ENCODE measurements around the gene DMRT3.

DMRT3 gene

DNA sequence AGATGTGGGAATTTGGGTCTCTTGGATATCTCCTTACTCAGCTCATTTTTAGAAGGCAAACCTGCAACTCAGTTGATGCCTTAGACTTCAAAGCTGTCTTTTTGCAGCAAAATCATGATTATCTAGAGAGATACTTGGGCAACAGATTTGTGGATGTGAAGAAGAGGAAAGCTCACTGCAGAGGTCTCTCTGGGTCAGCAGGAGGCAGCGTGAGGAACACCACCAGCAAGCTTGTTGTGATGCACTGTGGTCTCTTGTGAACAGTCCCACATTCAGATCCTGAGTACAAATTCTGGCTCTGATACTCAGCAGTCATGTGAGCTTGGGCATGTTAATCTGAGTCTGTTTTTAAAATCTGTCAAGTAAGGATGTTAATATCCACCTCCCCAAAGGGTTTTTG, 26.3 kb upstream of the DMRT3 start:
- Histone ChIP-seq H3K27ac (ENCODE audit: poor library complexity, severe bottlenecking) (no peak overlapping the region), H3K27me3 (ENCODE audit: insufficient read depth, poor library complexity, severe bottlenecking) (peaks cover 45% of the 10 kb centered on the region), H3K4me3 (ENCODE audit: severe bottlenecking) (no peak overlapping the region), H3K9me3 (ENCODE audit: severe bottlenecking) (no peaks in the 10 kb centered on the region), H3K4me1 (ENCODE audit: insufficient read depth, poor library complexity, severe bottlenecking) (no peaks in the 10 kb centered on the region), H3K36me3 (ENCODE audit: low read depth) (no peaks in the 10 kb centered on the region)
- TF ChIP-seq, protein P1, sequence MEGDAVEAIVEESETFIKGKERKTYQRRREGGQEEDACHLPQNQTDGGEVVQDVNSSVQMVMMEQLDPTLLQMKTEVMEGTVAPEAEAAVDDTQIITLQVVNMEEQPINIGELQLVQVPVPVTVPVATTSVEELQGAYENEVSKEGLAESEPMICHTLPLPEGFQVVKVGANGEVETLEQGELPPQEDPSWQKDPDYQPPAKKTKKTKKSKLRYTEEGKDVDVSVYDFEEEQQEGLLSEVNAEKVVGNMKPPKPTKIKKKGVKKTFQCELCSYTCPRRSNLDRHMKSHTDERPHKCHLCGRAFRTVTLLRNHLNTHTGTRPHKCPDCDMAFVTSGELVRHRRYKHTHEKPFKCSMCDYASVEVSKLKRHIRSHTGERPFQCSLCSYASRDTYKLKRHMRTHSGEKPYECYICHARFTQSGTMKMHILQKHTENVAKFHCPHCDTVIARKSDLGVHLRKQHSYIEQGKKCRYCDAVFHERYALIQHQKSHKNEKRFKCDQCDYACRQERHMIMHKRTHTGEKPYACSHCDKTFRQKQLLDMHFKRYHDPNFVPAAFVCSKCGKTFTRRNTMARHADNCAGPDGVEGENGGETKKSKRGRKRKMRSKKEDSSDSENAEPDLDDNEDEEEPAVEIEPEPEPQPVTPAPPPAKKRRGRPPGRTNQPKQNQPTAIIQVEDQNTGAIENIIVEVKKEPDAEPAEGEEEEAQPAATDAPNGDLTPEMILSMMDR (IDR thresholded peaks at IDR 0.05; ENCODE audit: poor library complexity, severe bottlenecking): no peak
- DNase-seq (ENCODE audit: low spot score): no peak
- ATAC-seq (ENCODE audit: low read depth): no peak

DNA sequence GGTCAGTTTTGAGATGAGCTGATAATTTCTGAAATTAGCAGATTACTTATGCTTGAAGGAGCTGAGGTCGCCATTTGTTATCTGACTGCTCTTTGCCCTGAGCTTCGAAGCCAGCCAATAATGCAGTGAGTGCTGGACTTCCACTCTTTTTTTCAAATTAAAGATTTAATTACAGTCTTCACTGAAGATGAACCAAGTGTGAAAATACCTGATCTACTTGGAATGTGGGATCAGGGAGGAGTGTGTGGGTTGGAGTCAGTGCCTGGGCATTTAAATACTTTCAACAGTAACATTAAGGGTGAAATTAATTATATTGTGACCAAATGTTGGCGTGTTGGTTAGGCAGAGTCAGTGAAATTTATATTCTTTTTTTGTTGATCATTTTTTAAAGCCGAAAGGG, 23.9 kb upstream of the DMRT3 start:
- TF ChIP-seq, protein P1 (IDR thresholded peaks at IDR 0.05; ENCODE audit: poor library complexity, severe bottlenecking): no peak

DNA sequence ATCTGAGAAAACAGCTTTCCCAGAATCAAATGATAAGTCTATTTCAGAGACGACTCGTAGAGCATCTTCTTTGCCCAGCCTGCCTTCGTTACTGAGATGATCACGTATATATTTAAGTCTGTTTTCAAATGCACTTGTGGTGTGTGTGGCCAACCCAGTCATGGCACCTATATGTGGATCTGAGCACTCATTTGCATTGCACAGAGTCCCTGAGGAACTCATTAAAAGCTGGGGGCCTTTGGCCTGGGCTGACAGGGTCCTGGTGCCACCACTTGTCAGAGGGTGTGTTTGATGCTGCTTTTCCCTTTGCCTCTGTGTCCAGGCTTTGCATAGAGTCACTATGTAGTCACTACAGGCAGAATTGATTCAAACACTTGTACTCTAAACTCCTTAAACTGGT, 17.4 kb upstream of the DMRT3 start:
- ATAC-seq (ENCODE audit: low read depth) (no peak), DNase-seq (ENCODE audit: low spot score) (no peak)
- Histone ChIP-seq H3K9me3 (ENCODE audit: severe bottlenecking) (no peaks in the 10 kb centered on the region), H3K27me3 (ENCODE audit: insufficient read depth, poor library complexity, severe bottlenecking) (peaks cover 38% of the 10 kb centered on the region), H3K4me3 (ENCODE audit: severe bottlenecking) (no peak overlapping the region), H3K27ac (ENCODE audit: poor library complexity, severe bottlenecking) (no peak overlapping the region), H3K36me3 (ENCODE audit: low read depth) (no peaks in the 10 kb centered on the region), H3K4me1 (ENCODE audit: insufficient read depth, poor library complexity, severe bottlenecking) (no peaks in the 10 kb centered on the region)
- TF ChIP-seq, protein P1 (IDR thresholded peaks at IDR 0.05; ENCODE audit: poor library complexity, severe bottlenecking): no peak

More for the DNA sequence above, 23.9 kb upstream of the DMRT3 start:
- peaks cover 48% of the 10 kb centered on the region for H3K27me3 ChIP-seq (ENCODE audit: insufficient read depth, poor library complexity, severe bottlenecking)
- ATAC-seq (ENCODE audit: low read depth) (no peak), DNase-seq (ENCODE audit: low spot score) (no peak)
- H3K4me3 ChIP-seq (ENCODE audit: severe bottlenecking): no peak overlapping the region
- no peaks in the 10 kb centered on the region for H3K4me1 ChIP-seq (ENCODE audit: insufficient read depth, poor library complexity, severe bottlenecking)
- H3K27ac ChIP-seq (ENCODE audit: poor library complexity, severe bottlenecking): no peak overlapping the region
- no peaks in the 10 kb centered on the region for H3K36me3 ChIP-seq (ENCODE audit: low read depth)
- H3K9me3 ChIP-seq (ENCODE audit: severe bottlenecking): no peaks in the 10 kb centered on the region

DNA sequence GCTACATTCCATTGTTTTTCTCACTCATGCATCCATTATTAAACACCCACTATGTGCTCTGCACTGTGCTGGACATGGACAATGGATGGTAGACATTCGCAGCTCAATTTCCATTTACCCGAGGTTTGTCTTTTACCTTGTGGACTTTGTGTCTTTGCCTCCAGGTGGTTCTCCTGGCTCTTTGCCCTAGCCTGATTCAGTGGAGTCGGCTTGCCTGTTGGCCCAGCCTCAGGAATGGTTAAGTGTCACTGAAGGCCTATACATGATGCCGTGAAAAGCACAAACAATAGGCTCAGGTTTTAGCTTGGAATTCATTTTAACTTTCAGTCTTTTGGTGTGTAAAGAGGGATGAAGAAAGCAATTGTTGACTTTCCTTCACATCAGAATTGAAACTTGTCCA, 16.5 kb upstream of the DMRT3 start:
- no peaks in the 10 kb centered on the region for H3K9me3 ChIP-seq (ENCODE audit: severe bottlenecking)
- no peak overlapping the region for H3K4me3 ChIP-seq (ENCODE audit: severe bottlenecking)
- DNase-seq (ENCODE audit: low spot score) (no peak), ATAC-seq (ENCODE audit: low read depth) (no peak)
- H3K27me3 ChIP-seq (ENCODE audit: insufficient read depth, poor library complexity, severe bottlenecking): peaks cover 46% of the 10 kb centered on the region
- H3K27ac ChIP-seq (ENCODE audit: poor library complexity, severe bottlenecking): no peak overlapping the region
- no peaks in the 10 kb centered on the region for H3K4me1 ChIP-seq (ENCODE audit: insufficient read depth, poor library complexity, severe bottlenecking)
- H3K36me3 ChIP-seq (ENCODE audit: low read depth): no peaks in the 10 kb centered on the region
- TF ChIP-seq, protein P1 (IDR thresholded peaks at IDR 0.05; ENCODE audit: poor library complexity, severe bottlenecking): no peak

DNA sequence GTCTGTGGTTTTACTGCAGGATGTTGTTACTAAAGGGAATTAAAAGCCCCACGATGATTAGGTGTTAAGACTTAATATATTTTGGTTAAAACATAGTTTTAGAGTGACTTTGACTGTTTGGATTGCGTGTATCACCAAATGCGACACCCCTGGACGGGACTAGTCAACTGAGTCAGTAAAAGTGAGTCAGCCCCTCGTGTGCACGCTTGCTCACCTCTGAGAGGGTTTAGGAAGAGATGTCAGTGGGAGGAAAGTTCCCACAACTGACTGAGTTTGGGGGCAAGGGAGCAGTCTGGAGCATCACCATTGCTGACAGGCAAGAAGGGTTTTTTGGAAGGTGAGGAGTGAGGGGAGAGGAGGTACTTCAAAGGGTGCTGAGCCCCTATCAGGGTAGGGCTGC, 14.4 kb upstream of the DMRT3 start:
- H3K4me3 ChIP-seq (ENCODE audit: severe bottlenecking): no peak overlapping the region
- H3K9me3 ChIP-seq (ENCODE audit: severe bottlenecking): no peaks in the 10 kb centered on the region
- peaks cover 67% of the 10 kb centered on the region for H3K27me3 ChIP-seq (ENCODE audit: insufficient read depth, poor library complexity, severe bottlenecking)
- DNase-seq (ENCODE audit: low spot score) (no peak), ATAC-seq (ENCODE audit: low read depth) (no peak)
- no peak overlapping the region for H3K27ac ChIP-seq (ENCODE audit: poor library complexity, severe bottlenecking)
- H3K36me3 ChIP-seq (ENCODE audit: low read depth): no peaks in the 10 kb centered on the region
- H3K4me1 ChIP-seq (ENCODE audit: insufficient read depth, poor library complexity, severe bottlenecking): no peaks in the 10 kb centered on the region
- TF ChIP-seq, protein P1 (IDR thresholded peaks at IDR 0.05; ENCODE audit: poor library complexity, severe bottlenecking): no peak
